ENCODE results near the gene LAPTM4A.

- no peak for TF ChIP-seq REST (IDR thresholded peaks at IDR 0.05; ENCODE audit: low read depth)
- TF ChIP-seq TAF1 (IDR thresholded peaks at IDR 0.05; ENCODE audit: low read depth) = no peak
- TF ChIP-seq RAD21 (IDR thresholded peaks at IDR 0.05; ENCODE audit: low read depth) = no peak
- no peak for TF ChIP-seq EP300 (IDR thresholded peaks at IDR 0.05; ENCODE audit: borderline replicate concordance)
- no peak for TF ChIP-seq FOXM1 (IDR thresholded peaks at IDR 0.05; ENCODE audit: borderline replicate concordance, low read depth)
- no peak for TF ChIP-seq TCF12 (IDR thresholded peaks at IDR 0.05; ENCODE audit: low read depth)
These were observed 29.0 kb upstream of the LAPTM4A start for GRCh38 chr2:20080428-20080827.

Data from Ishikawa (cell line).